ENCODE measurements around the gene BCL2L13.
"Not testable (repeated sequence)": the region's sequence is repeated elsewhere in the genome, so short reads cannot be mapped to it uniquely, and the experiment has no call there.

BCL2L13 gene

GRCh38 chr22:17697196-17697595 is 58.6 kb downstream of the BCL2L13 start:
- DNase-seq: not testable (repeated sequence)

- DNase-seq: not testable (repeated sequence)
These were observed 59.7 kb downstream of the BCL2L13 start for GRCh38 chr22:17698276-17698675.

- DNase-seq: no peak
These were observed 60.4 kb downstream of the BCL2L13 start for GRCh38 chr22:17698948-17699347.

- no peak for DNase-seq
These were observed 61.3 kb downstream of the BCL2L13 start for GRCh38 chr22:17699696-17700340.

- no peak for DNase-seq
These were observed 62.2 kb downstream of the BCL2L13 start for GRCh38 chr22:17700778-17701177.

GRCh38 chr22:17703811-17704210 is 65.3 kb downstream of the BCL2L13 start:
- DNase-seq: no peak

GRCh38 chr22:17705546-17705945 is 67.0 kb downstream of the BCL2L13 start:
- no peak for DNase-seq

GRCh38 chr22:17705951-17706900 is 67.7 kb downstream of the BCL2L13 start:
- DNase-seq: peak; percentile 37 to 61

- peak in 1 of 2 donors; percentile 55 for DNase-seq
These were observed 68.4 kb downstream of the BCL2L13 start for GRCh38 chr22:17706947-17707346.

- no peak for DNase-seq
These were observed 69.0 kb downstream of the BCL2L13 start for GRCh38 chr22:17707526-17707925.

- DNase-seq: no peak
These were observed 71.5 kb downstream of the BCL2L13 start for GRCh38 chr22:17710023-17710422.

- no peak for DNase-seq
These were observed 73.9 kb downstream of the BCL2L13 start for GRCh38 chr22:17712441-17712840.

GRCh38 chr22:17716529-17716928 is 78.0 kb downstream of the BCL2L13 start:
- DNase-seq: no peak

- DNase-seq: no peak
These were observed 79.2 kb downstream of the BCL2L13 start for GRCh38 chr22:17717708-17718107.

GRCh38 chr22:17719911-17720310 is 81.4 kb downstream of the BCL2L13 start:
- DNase-seq: no peak

- no peak for DNase-seq
These were observed 85.7 kb downstream of the BCL2L13 start for GRCh38 chr22:17724241-17724640.

GRCh38 chr22:17724678-17725499 is 86.3 kb downstream of the BCL2L13 start:
- no peak for DNase-seq

- no peak for DNase-seq
These were observed 86.9 kb downstream of the BCL2L13 start for GRCh38 chr22:17725500-17725796.

GRCh38 chr22:17726006-17726927 is 87.7 kb downstream of the BCL2L13 start:
- no peak for DNase-seq

- no peak for DNase-seq
These were observed 88.7 kb downstream of the BCL2L13 start for GRCh38 chr22:17726928-17727897.

GRCh38 chr22:17728786-17729185 is 90.2 kb downstream of the BCL2L13 start:
- no peak for DNase-seq
